HG02970 (cell line): ENCODE measurements around the gene RAD51B.

Source experiments
- ATAC-seq: cut with Tn5 transposase; IDR thresholded peaks from one replicate; pipeline ENCODE4 v1.9.1; 2021; ENCODE audit warnings: mild to moderate bottlenecking, moderate library complexity, moderate number of reproducible peaks; ENCODE audit not compliant: unreplicated experiment, low FRiP score

RAD51B gene

GRCh38 chr14:68306265-68306933 is 486.8 kb downstream of the RAD51B start:
- peak; percentile 52 for ATAC-seq

- ATAC-seq: no peak
Observed at GRCh38 chr14:68306934-68307789, 487.6 kb downstream of the RAD51B start.

- ATAC-seq: no peak
Observed at GRCh38 chr14:68307790-68308168, 488.2 kb downstream of the RAD51B start.

- ATAC-seq: no peak
Observed at GRCh38 chr14:68308726-68309520, 489.3 kb downstream of the RAD51B start.

DNA sequence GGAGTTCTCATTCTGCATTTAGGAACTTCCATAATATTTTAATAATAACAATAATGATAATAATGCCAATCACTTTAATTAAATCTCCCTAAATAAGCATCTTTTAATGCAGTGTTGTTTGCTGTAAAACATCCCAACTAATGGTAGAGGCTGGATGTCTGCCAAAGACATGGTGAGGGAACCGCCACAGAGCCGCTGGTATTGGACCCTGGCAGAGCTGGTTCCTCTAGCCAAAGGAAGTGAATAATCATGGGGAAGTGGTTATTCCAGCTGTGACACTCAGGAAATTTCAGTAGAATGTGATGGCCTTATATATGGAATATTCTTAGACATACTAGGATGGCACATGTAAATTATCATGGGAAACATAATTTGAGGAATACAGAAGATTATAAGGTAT is 490.0 kb downstream of the RAD51B start:
- no peak for ATAC-seq

DNA sequence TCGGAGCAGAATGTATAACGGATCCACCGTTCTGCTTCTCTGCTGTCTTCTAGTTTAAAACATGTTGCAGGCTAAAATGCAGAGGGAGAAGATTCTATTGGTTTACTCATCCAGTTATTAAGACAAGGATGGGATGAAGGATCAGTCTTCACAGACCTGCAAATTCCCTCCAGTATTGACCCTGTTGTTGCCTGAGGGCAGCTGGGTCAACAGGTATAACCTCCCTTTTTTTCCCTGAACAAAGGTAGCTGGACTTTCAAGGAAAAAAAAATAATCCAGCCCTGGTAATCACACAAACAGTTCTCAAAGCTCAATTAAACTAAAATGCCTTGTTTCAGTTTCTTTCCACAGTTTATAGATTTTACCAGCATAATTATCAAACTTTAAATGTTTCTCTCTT is 492.7 kb downstream of the RAD51B start:
- ATAC-seq: no peak

- ATAC-seq: peak; percentile 86
Observed at GRCh38 chr14:68312884-68313610, 493.5 kb downstream of the RAD51B start.

GRCh38 chr14:68314642-68315041 is 495.1 kb downstream of the RAD51B start:
- no peak for ATAC-seq

GRCh38 chr14:68315081-68315480 is 495.5 kb downstream of the RAD51B start:
- no peak for ATAC-seq

- ATAC-seq: no peak
Observed at GRCh38 chr14:68316078-68316868, 496.7 kb downstream of the RAD51B start.

GRCh38 chr14:68317239-68317638 is 497.7 kb downstream of the RAD51B start:
- no peak for ATAC-seq

DNA sequence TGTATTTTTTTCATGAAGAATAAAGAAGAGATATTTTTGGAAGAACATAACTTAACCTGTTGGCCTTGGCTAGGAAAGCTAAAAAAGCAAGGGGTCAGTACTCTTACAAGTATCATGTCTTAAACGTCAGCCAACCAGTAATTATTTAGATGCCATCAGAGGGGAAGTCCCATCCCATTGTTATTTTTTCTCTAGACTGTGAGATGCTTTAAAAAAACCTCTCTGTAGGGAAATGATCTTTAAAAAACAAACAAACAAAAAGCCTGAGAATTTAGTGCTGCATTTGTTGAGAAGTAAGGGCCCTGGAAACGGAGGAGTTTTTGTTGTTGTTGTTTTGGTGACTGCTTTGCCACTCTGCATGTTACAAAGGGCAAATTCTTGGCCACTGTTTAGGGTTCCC is 499.2 kb downstream of the RAD51B start:
- ATAC-seq: no peak

DNA sequence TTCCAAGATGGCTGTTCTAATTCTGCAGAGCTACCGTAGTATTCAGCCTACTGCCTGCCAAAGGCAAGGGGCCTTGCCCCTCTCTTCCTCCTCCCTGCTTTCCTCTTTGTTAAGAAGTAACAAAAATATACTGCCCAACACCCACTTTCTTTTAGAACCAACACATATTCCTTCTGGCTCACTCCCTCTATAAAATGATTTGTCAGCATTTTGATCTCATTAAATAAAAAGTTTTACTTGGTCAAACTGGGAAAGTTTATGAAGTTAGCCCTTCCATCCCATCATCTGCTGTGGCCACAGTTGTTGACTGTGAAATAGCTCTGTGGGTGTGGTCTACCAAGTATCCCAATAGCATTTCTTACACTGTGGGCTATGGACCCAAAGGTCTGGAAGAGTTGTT is 500.9 kb downstream of the RAD51B start:
- ATAC-seq: no peak

GRCh38 chr14:68322940-68323620 is 503.5 kb downstream of the RAD51B start:
- ATAC-seq: no peak

DNA sequence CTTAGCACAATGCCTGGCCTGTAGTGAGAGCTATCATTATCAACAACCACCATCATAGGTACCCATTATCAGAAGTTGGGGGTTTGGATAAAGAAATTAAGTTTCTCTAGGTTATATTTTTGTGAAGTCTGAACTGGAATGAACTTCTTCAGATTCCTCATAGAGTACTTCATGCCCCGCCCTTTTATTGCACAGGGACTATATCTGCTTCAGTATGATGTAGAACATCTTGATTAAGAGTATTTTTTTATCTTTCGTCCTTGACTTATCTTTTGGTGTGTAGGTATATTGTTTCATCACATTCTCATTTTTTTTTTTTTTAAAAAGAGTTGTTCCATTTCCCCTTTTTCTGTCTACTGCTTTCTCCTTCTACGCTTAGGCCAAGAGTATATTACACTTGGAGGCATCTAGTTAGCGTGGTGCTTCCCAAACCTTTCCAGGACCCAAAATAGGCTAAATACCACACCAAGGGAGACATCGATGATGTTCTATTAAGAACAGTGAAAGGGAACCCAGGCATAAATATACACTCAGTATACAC is 505.8 kb downstream of the RAD51B start:
- ATAC-seq: no peak

DNA sequence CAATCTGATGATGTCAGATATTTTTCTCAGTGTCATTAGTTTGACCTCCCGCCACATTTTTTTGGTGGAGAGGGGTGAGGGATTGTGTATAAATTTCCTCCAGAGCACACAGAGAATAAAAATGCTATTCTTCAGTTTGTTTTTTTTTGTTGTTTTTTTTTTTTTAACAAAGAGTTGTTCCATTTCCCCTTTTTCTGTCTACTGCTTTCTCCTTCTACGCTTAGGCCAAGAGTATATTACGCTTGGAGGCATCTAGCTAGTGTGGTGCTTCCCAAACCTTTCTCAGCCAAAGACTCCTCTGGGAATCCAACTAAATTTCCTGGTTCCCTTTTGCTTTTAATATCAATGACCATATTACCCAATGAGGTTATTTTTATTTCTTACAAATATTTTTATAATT is 507.7 kb downstream of the RAD51B start:
- no peak for ATAC-seq

DNA sequence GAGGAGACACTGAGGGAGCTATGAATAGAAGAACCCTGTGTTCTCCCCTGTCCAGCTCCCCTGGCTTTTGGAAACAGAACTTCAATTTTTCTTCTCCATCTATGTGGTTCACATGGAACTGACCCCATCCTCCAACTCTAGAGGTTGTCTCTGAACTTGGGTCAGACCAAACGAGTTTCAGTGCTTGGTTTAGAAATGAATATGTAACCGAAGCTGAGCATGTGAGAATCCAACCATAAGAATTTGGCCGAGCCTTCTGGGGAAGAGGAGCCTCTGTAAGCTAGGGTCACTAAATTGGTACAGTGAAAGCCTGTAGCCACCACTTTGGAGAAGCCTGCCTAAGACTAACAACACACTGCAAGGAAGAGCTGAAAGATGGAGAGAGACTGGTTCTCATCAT is 508.9 kb downstream of the RAD51B start:
- no peak for ATAC-seq

DNA sequence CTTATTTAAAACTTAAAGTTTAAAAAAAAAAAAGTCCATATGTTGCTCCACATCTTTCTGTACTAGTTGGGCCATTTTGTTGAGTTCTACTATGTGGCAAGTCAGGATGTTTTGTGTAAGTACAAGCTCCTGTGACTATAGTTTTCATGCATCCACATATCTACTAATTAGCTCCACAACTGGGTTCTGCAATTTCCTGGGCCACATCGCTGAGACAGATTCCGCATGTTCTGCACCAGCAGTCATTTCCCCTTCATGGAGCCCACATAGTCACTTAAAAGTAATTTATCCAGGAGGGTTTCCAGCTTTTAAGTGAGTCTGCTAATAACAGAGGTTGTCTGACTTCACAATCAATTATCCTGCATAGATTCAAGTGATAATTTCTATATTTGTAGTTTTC is 511.8 kb downstream of the RAD51B start:
- ATAC-seq: no peak

- no peak for ATAC-seq
Observed at GRCh38 chr14:68331991-68332390, 512.4 kb downstream of the RAD51B start.
